ENCODE measurements around the gene NBDY.
"Not testable (repeated sequence)": the region's sequence is repeated elsewhere in the genome, so short reads cannot be mapped to it uniquely, and the experiment has no call there.

The NBDY gene

GRCh38 chrX:56802921-56803849 lies 74.1 kb downstream of the NBDY start:
- peak; percentile 49 for DNase-seq

- DNase-seq, result no peak
Observed at GRCh38 chrX:56803850-56804681, 75.0 kb downstream of the NBDY start.

GRCh38 chrX:56804867-56805266 lies 75.8 kb downstream of the NBDY start:
- DNase-seq, result no peak

- DNase-seq, result no peak
Observed at GRCh38 chrX:56805399-56805798, 76.4 kb downstream of the NBDY start.

- not testable (repeated sequence) for DNase-seq
Observed at GRCh38 chrX:56806176-56806575, 77.1 kb downstream of the NBDY start.

GRCh38 chrX:56811599-56811998 lies 82.6 kb downstream of the NBDY start:
- DNase-seq, result no peak

- no peak for DNase-seq
Observed at GRCh38 chrX:56812515-56813105, 83.6 kb downstream of the NBDY start.

- DNase-seq, result peak; percentile 44
Observed at GRCh38 chrX:56813318-56813837, 84.3 kb downstream of the NBDY start.

GRCh38 chrX:56817179-56817578 lies 88.1 kb downstream of the NBDY start:
- DNase-seq, result no peak

- DNase-seq, result no peak
Observed at GRCh38 chrX:56826020-56826419, 97.0 kb downstream of the NBDY start.

GRCh38 chrX:56833626-56834025 lies 104.6 kb downstream of the NBDY start:
- no peak for DNase-seq

- DNase-seq, result no peak
Observed at GRCh38 chrX:56853436-56853835, 124.4 kb downstream of the NBDY start.

GRCh38 chrX:56857042-56857441 lies 128.0 kb downstream of the NBDY start:
- no peak for DNase-seq

- no peak for DNase-seq
Observed at GRCh38 chrX:56860888-56861287, 131.8 kb downstream of the NBDY start.

Measured in stimulated activated CD4-positive, alpha-beta T cell treated with anti-CD3 and anti-CD28 coated beads, Interleukin-1b, Interleukin-23, amount 100 ng/mL, for 48 hours (primary cell).